ENCODE data around the gene BBIP1. TPM values are rescaled to one million over a fixed set of nuclear protein-coding genes. Genes with fewer than 3 reads are reported as not detected.

The BBIP1 gene
- total and polyA plus RNA-seq, 2 experiments from 2014 or later, result 14.8 to 56.5 TPM

GRCh38 chr10:110964681-110965080 is 45.7 kb upstream of the BBIP1 start:
- H4K20me1 ChIP-seq (replicated peaks; ENCODE audit: insufficient read depth), result peaks cover 16% of the 10 kb centered on the region; the same call in 1 of the 2 replicates

More at GRCh38 chr10:110964681-110965080, 45.7 kb upstream of the BBIP1 start:
- Histone ChIP-seq H3K9me2 (ENCODE audit: insufficient read depth) (no peaks in the 10 kb centered on the region), H3K4me2 (no peak overlapping the region), H3K27ac (ENCODE audit: low read depth) (no peak overlapping the region), H3K27me3 (ENCODE audit: insufficient read depth) (no peaks in the 10 kb centered on the region), H3K4me3 (no peak overlapping the region), H2AFZ (no peak overlapping the region), H3K36me3 (ENCODE audit: insufficient read depth) (no peaks in the 10 kb centered on the region), H3F3A (replicated peaks; ENCODE audit: low read depth) (no peaks in the 10 kb centered on the region), H3K4me1 (ENCODE audit: insufficient read depth) (peaks cover 1% of the 10 kb centered on the region), H3K79me2 (replicated peaks; ENCODE audit: insufficient read depth) (peaks cover 96% of the 10 kb centered on the region)
- Mint-ChIP-seq H3K36me3 (ENCODE audit: low read depth) (no peaks in the 10 kb centered on the region), H3K27me3 (ENCODE audit: insufficient read depth, low read depth, poor library complexity) (no peaks in the 10 kb centered on the region), H3K4me3 (no peak overlapping the region), H3K4me1 (peaks cover 9% of the 10 kb centered on the region), H3K9me3 (no peaks in the 10 kb centered on the region), H3K27ac (no peak overlapping the region)
- ATAC-seq (no peak), DNase-seq (ENCODE audit: low spot score) (no peak)
- TF ChIP-seq REST (IDR thresholded peaks at IDR 0.05; ENCODE audit: unreplicated experiment) (no peak), ETS1 (IDR thresholded peaks at IDR 0.05) (no peak), STAT1 (IDR thresholded peaks at IDR 0.05; ENCODE audit: unreplicated experiment) (no peak), CTCF (conservative IDR thresholded peaks at IDR 0.05; ENCODE audit: low read depth in 2 of 2) (no peak), ZNF114 (CRISPR knock-in tag; IDR thresholded peaks at IDR 0.05) (no peak), POLR2AphosphoS5 (IDR thresholded peaks at IDR 0.05; ENCODE audit: low read depth) (no peak), NANOG (IDR thresholded peaks at IDR 0.05; ENCODE audit: borderline replicate concordance) (no peak), ZNF331 (CRISPR knock-in tag; IDR thresholded peaks at IDR 0.05; ENCODE audit: low read depth) (no peak), CREB1 (CRISPR knock-in tag; IDR thresholded peaks at IDR 0.05; ENCODE audit: low read depth) (no peak), EZH2phosphoT487 (IDR thresholded peaks at IDR 0.05; ENCODE audit: unreplicated experiment) (no peak), JUNB (IDR thresholded peaks at IDR 0.05; ENCODE audit: unreplicated experiment) (no peak), EZH2 (IDR thresholded peaks at IDR 0.05; ENCODE audit: low read depth, unreplicated experiment) (no peak)
- TF ChIP-seq, protein P1, sequence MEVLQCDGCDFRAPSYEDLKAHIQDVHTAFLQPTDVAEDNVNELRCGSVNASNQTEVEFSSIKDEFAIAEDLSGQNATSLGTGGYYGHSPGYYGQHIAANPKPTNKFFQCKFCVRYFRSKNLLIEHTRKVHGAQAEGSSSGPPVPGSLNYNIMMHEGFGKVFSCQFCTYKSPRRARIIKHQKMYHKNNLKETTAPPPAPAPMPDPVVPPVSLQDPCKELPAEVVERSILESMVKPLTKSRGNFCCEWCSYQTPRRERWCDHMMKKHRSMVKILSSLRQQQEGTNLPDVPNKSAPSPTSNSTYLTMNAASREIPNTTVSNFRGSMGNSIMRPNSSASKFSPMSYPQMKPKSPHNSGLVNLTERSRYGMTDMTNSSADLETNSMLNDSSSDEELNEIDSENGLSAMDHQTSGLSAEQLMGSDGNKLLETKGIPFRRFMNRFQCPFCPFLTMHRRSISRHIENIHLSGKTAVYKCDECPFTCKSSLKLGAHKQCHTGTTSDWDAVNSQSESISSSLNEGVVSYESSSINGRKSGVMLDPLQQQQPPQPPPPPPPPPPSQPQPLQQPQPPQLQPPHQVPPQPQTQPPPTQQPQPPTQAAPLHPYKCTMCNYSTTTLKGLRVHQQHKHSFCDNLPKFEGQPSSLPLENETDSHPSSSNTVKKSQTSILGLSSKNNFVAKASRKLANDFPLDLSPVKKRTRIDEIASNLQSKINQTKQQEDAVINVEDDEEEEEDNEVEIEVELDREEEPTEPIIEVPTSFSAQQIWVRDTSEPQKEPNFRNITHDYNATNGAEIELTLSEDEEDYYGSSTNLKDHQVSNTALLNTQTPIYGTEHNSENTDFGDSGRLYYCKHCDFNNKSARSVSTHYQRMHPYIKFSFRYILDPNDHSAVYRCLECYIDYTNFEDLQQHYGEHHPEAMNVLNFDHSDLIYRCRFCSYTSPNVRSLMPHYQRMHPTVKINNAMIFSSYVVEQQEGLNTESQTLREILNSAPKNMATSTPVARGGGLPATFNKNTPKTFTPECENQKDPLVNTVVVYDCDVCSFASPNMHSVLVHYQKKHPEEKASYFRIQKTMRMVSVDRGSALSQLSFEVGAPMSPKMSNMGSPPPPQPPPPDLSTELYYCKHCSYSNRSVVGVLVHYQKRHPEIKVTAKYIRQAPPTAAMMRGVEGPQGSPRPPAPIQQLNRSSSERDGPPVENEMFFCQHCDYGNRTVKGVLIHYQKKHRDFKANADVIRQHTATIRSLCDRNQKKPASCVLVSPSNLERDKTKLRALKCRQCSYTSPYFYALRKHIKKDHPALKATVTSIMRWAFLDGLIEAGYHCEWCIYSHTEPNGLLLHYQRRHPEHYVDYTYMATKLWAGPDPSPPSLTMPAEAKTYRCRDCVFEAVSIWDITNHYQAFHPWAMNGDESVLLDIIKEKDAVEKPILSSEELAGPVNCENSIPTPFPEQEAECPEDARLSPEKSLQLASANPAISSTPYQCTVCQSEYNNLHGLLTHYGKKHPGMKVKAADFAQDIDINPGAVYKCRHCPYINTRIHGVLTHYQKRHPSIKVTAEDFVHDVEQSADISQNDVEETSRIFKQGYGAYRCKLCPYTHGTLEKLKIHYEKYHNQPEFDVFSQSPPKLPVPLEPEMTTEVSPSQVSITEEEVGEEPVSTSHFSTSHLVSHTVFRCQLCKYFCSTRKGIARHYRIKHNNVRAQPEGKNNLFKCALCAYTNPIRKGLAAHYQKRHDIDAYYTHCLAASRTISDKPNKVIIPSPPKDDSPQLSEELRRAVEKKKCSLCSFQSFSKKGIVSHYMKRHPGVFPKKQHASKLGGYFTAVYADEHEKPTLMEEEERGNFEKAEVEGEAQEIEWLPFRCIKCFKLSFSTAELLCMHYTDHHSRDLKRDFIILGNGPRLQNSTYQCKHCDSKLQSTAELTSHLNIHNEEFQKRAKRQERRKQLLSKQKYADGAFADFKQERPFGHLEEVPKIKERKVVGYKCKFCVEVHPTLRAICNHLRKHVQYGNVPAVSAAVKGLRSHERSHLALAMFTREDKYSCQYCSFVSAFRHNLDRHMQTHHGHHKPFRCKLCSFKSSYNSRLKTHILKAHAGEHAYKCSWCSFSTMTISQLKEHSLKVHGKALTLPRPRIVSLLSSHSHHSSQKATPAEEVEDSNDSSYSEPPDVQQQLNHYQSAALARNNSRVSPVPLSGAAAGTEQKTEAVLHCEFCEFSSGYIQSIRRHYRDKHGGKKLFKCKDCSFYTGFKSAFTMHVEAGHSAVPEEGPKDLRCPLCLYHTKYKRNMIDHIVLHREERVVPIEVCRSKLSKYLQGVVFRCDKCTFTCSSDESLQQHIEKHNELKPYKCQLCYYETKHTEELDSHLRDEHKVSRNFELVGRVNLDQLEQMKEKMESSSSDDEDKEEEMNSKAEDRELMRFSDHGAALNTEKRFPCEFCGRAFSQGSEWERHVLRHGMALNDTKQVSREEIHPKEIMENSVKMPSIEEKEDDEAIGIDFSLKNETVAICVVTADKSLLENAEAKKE (CRISPR knock-in tag; IDR thresholded peaks at IDR 0.05), result no peak

All from GM23338 (cell line).